ENCODE results near the gene DEFB132.

DNA sequence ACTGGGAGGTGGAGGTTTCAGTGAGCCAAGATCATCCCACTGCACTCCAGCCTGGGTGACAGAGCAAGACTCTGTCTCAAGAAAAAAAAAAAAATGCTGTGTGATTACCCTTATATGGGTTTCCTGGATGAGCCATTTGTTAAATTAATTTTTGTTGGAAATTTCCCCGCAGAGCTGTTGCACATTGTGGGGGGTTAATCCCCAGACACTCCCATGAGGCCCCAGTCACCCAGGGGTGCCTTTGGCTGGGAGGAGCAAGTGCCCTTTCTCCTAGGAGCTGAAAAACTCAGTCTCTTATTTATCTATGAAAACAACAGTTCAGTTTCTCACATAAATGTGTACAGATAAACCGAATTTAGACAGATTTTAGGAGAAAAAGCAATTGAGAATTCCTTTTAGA lies 4.7 kb upstream of the DEFB132 start:
- TF ChIP-seq, protein P1, sequence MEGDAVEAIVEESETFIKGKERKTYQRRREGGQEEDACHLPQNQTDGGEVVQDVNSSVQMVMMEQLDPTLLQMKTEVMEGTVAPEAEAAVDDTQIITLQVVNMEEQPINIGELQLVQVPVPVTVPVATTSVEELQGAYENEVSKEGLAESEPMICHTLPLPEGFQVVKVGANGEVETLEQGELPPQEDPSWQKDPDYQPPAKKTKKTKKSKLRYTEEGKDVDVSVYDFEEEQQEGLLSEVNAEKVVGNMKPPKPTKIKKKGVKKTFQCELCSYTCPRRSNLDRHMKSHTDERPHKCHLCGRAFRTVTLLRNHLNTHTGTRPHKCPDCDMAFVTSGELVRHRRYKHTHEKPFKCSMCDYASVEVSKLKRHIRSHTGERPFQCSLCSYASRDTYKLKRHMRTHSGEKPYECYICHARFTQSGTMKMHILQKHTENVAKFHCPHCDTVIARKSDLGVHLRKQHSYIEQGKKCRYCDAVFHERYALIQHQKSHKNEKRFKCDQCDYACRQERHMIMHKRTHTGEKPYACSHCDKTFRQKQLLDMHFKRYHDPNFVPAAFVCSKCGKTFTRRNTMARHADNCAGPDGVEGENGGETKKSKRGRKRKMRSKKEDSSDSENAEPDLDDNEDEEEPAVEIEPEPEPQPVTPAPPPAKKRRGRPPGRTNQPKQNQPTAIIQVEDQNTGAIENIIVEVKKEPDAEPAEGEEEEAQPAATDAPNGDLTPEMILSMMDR (IDR thresholded peaks at IDR 0.05), result no peak
- no peak for TF ChIP-seq EZH2 (IDR thresholded peaks at IDR 0.05; ENCODE audit: borderline replicate concordance, insufficient read depth, low read depth, low read length, poor library complexity, severe bottlenecking)
